Measurements from ENCODE around the gene NNT.
"Not testable (repeated sequence)": the region's sequence is repeated elsewhere in the genome, so short reads cannot be mapped to it uniquely, and the experiment has no call there.

Gene NNT

DNA sequence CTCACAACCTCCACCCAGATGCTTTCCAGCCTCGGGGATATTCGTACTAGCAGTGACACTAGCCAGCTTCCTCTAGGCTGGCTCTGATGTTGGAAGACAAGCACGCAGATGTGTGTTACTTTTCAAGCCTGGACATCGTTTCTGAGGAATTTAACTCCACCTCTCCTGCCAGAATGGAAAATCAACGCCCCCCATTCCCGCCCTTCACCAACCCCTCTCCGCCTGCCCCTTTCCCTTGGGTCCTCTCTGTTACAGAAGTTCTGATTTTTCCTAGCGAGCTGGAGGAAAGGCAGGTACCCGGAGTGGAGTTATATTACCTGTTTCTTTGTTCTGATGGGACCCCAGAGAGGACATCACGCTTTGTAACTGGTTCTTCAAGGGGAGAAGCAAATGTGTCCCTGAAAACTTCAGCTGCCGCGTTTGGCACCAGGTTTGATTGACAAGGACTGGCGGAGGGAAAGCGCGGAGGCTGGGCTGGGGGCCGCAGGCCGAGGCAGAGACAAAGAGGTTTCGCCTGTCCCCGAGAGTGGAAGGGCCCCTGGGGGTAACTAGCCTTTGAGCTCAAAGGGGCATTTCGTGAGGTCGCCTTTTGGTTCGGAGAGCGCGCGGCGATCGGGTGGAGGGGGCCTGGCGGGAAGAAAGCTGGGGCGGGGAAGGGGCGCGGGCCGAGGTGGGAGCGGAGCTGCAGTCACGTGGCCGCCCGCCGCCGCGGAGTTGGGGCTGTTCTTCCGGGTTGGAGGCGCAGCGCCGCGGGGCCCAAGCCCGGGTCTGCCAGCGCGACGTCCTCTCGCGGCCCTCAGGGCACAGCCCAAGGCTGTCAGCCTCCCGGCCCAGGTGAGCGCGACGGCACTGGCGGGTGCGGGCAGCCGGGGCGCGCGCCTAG lies at the start of gene NNT:
NNT (plus strand) TSS at position 720 of the 883 bp plus-strand sequence. CDS start 6,016 bp downstream, outside the sequence.
- DNase-seq: peak; percentile 84

DNA sequence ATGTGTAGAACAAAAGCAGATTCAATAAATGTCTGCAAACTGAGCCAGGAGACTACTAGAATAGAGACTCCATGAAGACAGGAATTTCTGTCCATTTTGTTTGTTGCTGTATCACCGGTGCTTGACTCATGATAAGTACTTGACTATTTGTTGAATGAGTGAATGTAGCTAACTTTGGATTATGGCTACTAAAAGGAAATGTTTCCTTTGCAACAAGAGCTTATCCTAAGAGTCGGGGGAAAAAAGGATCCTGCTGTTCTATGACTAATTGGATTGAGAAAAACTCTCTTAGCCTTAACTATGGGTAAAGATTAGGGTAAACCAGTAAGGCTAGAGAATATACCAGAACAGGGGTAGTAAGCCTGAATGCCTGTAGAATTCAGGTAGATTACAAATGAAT lies 49.6 kb upstream of the NNT start:
- DNase-seq: peak; percentile 11

DNA sequence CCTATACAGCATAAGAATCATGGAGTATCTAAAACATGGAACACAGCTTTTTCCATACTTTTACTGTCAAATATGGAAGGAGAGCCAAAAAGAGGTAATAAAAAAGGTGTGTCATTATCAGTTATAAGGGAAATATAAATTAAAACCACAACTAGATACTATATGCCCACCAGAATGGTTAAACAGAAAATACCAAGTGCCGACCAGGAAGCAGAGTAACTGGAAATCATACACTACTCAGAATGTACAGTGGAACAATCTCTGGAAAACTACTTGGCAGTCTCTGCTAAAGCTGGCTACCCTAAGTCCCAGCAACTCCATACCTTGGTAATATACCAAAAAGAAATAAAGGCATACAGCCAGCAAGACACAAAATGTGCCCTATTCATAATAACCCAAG lies 48.5 kb upstream of the NNT start:
- no peak for DNase-seq

DNA sequence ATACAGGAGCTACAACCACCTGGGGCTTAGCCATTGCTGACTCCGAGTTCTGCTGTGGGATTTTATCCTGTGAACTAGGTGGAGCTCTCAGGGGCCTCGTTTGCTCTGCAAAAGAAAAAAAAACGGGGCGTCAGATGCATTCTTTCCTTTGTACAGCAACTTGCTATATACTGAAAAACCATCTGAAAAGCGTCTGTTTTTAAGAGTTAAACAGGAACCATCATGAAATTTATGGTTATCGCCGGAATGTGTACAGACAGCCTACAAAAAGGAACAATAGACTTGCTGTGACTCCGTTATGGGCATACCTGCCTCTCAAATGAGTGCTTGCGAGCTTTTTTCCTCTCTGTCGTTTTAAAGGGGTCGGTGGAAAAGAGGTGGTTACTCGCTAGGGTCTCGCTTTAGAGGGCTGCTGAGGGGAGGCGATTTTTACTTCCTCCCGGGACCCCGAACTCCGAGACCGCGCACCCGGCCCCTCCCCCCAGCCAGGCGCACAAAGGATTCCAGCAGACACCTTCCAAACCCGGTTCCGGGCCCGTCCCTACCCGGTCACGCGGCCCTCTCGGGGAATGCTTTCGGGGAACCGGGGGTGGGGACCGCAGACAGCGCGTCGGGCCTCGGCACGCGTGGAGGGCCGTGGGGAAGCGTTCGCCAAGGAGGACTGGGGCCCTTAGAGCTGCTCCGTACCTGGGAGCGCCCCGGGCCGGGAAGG lies 46.9 kb upstream of the NNT start:
- peak; percentile 62 for DNase-seq

DNA sequence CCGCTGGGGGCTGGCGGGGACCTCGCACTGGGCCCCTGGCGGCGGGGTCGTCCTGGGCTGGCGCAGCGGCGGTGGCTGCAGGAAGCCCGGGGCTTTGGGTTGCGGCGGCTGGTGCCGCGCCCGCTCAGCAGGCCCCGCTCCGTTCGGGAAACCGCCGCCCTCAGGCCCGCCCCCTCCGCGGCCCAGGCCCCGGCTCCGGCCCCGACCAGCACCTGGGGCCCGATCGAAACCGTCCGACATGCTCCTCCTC lies 46.4 kb upstream of the NNT start:
- not testable (repeated sequence) for DNase-seq

DNA sequence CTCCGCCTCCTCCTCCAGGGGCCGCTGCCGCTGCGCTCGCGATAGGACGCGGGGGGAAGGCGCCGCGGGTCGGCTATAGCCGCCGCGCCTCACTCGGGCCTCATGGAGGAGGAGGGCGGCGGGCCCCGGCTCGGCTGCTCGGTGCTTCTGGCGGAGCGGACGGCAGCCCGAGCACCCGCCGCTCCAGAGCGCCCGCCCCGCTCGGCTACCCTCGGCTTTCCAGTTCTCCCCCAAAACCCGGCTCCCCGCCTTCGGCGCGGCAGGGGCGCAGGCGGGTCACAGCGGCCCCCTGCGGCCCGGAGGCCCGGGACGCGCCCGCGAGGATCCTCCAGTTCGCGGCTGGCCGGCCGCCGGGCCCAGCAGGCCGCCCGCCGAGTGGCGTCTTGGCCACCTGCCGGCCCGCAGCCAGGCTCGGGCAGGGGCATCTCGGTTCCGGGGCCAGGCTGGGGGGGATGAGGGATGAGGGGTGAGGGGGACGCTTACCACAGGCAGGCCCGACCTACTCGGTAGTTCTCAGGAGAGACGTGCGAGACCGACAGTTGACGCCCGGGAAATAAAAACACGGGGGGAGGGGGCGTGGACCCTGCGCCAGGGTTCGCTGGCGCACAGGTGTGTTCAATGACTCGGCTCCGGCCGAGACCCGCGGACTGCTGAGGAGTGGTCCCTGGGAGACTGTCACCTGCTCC lies 46.0 kb upstream of the NNT start, which contains the start of gene PAIP1:
PAIP1 (minus strand) TSS at position 221 of the 686 bp plus-strand sequence. CDS start 231 bp downstream, outside the sequence.
- DNase-seq: peak; percentile 91

DNA sequence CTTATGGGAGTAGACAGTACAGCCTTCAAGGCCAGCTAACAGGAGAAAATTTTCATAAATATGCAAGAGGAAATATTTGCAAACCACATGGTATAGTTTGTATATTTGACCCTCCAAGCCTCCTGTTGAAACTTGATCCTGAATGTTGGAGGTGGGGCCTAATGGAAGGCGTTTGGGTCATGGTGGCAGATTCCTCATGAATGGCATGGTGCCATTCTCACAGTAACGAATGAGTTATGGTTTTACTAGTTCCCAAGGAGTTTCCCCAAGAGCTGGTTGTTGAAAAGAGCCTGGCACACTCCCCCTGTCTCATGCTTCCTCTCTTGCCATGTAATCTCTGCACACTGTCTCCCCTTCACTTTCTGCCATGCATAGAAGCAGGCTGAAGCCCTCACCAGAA lies 42.9 kb upstream of the NNT start:
- no peak for DNase-seq

DNA sequence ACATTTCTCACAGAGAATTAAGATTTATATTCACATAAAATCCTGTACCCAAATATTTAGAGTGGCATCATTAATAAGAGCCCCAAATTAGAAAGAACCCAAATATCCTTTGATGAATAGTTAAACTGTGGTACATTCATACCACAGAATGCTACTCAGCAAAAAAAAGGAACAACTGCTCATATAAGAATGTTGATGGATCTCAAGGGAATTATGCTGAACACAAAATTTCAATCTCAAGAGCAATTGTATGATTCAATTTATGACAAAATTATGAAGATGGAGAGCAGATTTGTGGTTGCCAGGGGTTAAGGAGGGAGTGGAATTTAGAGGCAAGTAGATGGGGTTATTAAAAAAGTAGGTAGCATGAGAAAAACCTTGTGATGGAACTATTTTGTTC lies 41.6 kb upstream of the NNT start:
- DNase-seq: no peak

DNA sequence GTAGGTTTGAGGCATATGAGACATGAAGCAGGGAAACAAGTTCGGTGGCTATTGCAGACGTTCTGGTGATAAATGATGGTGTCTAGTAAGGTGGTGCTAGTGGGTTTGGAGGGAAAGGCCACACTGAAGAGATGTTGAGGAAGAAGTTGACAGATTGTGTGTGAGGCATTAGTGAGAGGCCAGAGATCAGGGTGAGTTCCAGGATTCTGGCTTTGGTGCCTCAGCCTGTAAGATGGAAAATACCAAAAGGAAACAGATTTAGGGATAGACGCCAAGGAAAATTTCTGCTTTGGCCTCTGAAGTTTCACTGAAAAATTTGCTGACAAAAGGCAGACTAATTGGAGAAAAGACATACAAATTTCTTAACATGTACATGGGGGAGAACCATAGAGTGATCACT lies 39.7 kb upstream of the NNT start:
- no peak for DNase-seq

DNA sequence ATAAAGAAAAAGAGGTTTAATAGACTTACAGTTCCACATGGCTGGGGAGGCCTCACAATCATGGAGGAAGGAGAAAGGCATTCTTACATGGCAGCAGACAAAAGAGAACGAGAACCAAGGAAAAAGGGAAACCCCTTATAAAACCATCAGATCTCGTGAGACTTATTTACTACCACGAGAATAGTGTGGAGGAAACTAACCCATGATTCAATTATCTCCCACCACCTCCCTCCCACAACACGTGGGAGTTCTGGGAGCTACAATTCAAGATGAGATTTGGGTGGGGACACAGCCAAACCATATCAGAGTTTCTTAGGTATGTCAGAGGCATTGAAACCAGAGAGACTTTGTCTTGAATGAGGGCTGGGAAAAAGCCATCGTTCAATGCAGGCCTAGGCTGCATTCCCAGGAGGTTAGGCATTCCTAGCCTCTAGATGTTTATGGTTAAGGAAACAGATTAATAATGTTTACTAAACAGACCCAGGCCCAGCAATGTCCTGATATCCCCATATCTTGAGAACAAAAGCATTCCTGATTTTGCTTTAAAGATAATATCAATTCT lies 38.6 kb upstream of the NNT start:
- DNase-seq: no peak

DNA sequence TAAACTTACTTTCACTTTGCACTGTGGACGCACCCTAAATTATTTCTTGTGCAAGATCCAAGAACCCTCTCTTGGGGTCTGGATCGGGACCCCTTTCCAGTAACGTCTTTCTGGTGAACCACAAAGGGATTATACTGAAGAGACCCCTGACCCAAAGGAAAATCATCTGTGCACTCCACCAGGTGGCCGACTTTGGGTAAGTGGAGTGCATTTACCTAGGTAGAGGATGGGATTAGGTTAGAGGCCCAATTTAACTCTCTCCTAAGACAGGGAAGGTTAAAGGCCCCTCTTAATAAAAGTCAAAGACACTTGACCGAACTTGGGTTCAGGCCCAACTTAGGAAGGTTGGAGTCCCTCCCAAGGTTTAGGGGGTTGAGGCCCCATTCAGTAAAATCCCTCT lies 37.9 kb upstream of the NNT start:
- DNase-seq: no peak

DNA sequence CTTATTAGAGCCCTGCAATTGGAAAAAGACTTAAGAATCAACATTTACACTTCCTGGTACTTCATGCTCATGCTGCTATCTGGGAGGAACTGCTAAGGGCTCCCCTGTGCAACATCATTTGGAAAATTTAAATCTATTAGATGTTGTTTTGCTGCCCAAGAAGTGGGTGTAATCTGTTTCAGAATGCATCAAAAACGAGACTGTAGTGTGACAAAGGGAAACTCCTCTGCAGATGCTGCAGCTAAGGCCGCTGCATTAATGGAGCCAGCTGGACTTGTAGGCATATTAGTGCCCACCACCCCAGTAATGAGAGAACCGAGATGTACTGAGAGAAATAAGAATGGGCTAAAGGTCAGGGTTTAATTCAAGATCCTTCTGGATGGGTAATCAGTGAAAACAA lies 35.0 kb upstream of the NNT start:
- no peak for DNase-seq

DNA sequence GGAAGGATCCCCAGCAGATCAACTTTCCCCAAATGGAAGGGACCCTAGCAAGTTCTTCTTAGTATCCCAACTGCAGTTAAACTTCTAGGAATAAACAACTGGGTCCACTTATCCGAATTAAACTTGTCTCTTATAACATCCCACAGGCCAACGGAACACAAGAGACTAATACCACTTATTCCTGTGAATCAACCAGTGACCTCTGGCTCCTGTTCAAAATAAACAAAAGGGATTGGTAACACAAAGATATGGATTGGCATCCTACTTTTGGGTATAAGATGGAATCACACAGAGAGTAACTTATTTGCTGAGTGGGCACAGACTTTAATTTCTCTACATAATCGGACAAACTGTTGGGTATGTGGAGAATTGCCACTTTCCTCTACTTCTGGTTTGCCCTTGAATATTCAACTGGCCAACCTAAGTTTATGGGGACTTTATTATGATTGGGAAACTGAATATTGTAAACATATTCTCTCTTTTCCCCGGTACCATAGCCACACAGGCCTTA lies 33.7 kb upstream of the NNT start:
- DNase-seq: no peak

DNA sequence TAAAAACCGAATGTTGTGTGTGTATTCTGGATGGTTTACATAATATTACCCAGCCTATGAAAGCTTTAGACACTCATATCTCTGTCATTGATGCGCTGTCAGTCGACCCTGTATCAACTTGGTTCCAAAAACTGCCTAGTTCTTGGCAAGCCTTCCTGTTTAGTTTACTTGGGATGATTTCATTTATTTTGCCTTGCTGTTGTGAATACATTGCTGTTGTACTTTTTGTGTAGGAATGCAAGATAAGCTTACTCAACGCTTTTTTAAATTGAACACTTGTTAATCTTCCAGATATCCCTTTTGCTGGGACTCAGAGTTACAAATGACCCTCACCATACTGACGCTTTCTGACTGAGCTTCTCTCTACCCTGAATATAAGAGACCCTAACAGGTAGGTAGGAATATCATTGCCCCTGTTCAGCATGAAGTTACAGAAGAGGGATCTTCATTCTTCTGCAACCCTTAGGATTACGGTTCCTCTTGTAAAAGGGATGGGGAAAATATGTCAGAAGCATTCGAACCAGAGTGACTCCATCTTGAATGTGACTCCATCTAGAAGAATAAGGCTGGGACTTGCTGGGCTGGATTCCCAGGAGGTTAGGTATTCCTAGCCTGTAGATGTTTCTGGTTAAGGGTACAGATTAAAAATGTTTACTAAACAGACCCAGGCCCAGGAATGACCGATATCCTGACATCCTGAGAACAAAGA lies 32.4 kb upstream of the NNT start:
- DNase-seq: no peak

DNA sequence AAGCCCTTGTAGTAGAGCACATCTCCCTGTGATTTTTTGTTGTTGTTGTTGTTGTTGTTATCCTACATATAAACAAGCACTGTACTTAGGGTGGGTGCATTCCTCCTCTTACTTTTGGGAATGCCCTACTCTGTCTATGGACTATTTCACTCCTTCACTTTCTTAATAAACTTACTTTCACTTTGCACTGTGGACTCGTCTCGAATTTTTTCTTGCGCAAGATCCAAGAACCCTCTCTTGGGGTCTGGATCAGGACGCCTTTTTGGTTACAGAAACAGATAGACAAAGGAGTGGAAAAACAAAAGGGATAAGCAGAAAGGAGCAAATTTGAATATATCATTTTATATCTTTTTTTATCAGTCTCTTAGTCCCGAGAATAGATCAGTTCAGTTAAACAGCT lies 31.7 kb upstream of the NNT start:
- no peak for DNase-seq

DNA sequence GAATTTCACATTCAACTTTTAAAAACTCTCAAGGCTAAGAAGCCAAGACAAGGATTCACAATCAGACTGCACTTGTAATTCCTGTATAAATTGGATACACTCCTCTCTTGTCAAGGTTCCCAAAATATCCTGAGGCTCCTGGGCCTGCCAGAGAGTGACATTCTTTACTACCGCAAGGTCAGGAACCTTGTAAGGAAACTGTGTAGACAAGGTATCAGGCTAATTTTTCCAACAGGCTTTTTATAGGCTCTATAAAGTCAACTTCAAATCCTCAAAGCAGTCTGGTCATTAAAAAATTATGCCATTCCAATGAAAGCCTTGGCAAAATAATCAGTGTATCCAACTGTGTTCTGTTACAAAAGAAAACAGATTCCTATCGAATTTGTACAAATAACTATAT lies 30.6 kb upstream of the NNT start:
- no peak for DNase-seq

DNA sequence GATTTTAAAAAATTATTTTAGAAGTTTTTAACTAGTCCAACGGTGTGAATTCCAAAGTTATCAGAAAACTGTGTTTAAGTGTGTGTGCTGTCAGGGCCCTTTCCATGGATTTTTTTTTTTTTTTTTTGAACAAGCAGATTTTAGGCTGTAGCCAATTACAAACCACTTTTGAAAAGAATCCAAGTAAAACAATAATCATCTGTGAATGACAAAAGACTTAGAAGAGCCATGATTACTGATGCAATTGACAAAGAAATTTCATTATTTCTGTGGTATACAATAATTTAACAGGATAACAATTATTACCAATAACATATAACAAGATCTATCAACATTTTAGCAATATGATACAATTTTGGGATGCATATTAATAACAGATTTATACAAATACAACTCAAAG lies 29.9 kb upstream of the NNT start:
- DNase-seq: no peak

DNA sequence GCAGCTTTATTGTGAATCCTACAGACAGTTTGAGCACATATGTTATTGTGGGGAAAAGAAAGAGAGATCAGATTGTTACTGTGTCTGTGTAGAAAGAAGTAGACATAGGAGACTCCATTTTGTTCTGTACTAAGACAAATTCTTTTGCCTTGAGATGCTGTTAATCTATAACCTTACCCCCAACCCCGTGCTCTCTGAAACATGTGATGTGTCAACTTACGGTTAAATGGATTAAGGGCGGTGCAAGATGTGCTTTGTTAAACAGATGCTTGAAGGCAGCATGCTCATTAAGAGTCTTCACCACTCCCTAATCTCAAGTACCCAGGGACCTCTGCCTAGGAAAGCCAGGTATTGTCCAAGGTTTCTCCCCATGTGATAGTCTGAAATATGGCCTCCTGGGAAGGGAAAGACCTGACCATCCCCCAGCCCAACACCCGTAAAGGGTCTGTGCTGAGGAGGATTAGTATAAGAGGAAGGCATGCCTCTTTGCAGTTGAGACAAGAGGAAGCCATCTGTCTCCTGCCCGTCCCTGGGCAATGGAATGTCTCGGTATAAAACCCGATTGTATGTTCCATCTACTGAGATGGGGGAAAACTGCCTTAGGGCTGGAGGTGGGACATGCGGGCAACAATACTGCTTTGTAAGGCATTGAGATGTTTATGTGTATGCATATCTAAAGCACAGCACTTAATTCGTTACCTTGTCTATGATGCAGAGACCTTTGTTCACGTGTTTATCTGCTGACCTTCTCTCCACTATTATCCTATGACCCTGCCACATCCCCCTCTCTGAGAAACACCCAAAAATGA lies 22.4 kb upstream of the NNT start:
- DNase-seq: not testable (repeated sequence)

DNA sequence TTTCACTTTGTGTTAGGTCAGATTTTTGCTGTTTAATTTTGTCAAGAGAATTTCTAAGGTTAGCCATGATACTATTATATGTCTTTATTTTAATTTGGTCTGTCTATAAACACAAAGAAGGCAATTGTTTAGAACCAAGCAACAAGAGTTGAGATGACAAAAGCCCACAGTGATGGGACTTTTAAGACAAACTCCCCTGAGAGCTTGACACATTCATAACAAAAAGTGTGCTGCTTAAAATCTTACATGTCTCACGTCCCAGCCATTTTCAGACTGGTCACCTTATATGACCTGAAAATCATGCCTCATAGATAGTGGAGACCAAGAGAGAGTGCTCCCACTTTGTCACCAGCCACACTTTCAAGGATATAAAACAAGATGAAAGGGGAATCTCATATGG lies 21.6 kb upstream of the NNT start:
- no peak for DNase-seq

DNA sequence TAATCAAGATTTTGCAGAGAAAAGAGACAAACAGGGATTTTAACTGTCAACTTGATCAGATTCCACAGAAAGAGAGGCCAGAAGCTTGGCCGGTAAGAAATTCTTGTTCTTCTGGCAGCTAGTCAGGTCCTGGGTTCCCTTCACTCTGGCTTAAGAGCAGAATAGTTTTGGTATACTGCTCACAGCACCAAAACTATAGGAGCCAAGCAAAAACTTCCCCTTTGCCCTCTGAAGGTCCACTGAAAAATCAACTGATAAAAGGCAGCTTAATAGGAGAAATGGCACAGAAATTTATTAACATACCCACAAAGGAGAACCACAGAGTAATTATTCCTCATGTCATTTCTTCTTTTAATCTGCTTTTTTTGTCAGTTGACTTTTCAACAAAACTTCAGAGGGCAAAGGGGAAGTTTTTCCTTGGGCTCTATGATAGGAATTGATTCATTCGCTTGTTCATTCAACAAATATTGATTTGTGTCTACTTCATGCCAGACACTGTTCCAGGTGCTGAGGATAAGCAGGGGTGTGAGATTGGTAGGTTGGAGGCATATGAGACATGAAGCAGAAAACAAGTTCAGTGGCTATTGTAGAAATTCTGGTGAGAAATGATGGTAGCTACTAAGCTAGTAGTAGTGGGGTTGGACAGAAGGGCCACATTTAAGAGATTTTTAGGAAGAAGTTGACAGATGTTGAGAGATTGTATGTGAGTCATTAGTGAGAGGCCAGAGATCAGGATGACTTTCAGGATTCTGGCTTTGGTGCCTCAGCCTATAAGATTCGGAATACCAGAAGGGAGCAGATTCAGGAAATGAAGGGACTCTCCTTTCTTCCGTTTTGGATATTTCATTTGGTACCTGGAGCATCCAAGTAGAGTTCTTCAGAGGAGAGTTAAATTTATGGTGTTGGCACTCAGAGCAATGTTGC lies 20.6 kb upstream of the NNT start:
- no peak for DNase-seq

DNA sequence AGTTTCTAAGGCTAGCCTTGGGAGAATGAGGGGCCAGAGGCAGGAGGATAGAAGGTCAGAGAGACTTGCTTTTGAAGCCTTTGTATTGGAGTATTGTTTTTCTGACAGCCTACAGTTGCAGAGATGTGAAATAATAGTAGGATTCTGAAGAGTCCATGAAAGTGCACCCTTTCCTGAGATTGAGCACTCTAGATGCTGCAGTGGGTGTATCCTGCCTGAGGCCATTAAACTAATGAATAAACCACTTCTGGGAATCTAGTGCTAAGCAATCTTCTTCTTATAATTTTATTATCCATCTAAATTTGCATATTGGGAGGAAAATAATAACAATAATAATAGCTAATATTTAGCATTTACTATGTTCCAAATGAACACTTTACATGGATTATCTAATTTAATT lies 19.3 kb upstream of the NNT start:
- no peak for DNase-seq

Data from DMS53 (cell line).